SK-N-SH treated with all-trans-retinoic acid at 6 μM for 48 hours (cell line): ENCODE measurements around the gene GRIK4.

ENCODE experiments used
- ATAC-seq: fragments of 200-7000 bp; cut with Tn5 transposase; 3 replicates; pipeline ENCODE4 v1.9.1; 2020; ENCODE audit warnings: mild to moderate bottlenecking, moderate library complexity
- ARNTL ChIP-seq: fragments of 450-650 bp; formaldehyde crosslinking; IDR thresholded peaks from 2 replicates; pipeline ENCODE4 v1.5.0; 2020; ENCODE audit warnings: low read depth, mild to moderate bottlenecking, moderate library complexity, borderline replicate concordance
- BACH2 ChIP-seq: fragments of 250-450 bp; sonication (Bioruptor Pico); IDR thresholded peaks from 2 replicates; pipeline ENCODE4 v1.9.0; 2021; ENCODE audit warnings: mild to moderate bottlenecking, borderline replicate concordance
- CREB5 ChIP-seq: fragments of 250-450 bp; sonication (Bioruptor Pico); IDR thresholded peaks from 2 replicates; pipeline ENCODE4 v1.5.1; 2020; ENCODE audit warnings: low read depth, mild to moderate bottlenecking, moderate library complexity
- CSDC2 ChIP-seq: fragments of 250-450 bp; sonication (Bioruptor Pico); IDR thresholded peaks from 2 replicates; pipeline ENCODE4 v1.5.0; 2020; ENCODE audit warnings: mild to moderate bottlenecking, moderate library complexity
- CSRNP3 ChIP-seq: fragments of 250-450 bp; sonication (Bioruptor Pico); IDR thresholded peaks from 2 replicates; pipeline ENCODE4 v1.5.1; 2021; ENCODE audit warnings: mild to moderate bottlenecking, moderate library complexity
- ESRRG ChIP-seq: fragments of 250-450 bp; sonication (Bioruptor Pico); IDR thresholded peaks from 2 replicates; pipeline ENCODE4 v1.6.1; 2021; ENCODE audit warnings: mild to moderate bottlenecking
- GLIS3 ChIP-seq: fragments of 250-450 bp; sonication (Bioruptor Pico); IDR thresholded peaks from 2 replicates; pipeline ENCODE4 v1.5.0; 2020; ENCODE audit warnings: mild to moderate bottlenecking, moderate library complexity
- ISL1 ChIP-seq: fragments of 250-450 bp; sonication (Bioruptor Pico); IDR thresholded peaks from 2 replicates; pipeline ENCODE4 v2.1.2; 2022; ENCODE audit warnings: mild to moderate bottlenecking, moderate library complexity
- OSR1 ChIP-seq: fragments of 250-450 bp; sonication (Bioruptor Pico); IDR thresholded peaks from 2 replicates; pipeline ENCODE4 v1.8.0; 2022; ENCODE audit warnings: moderate library complexity, mild to moderate bottlenecking, inconsistent platforms
- POU6F1 ChIP-seq: fragments of 250-450 bp; sonication (Bioruptor Pico); IDR thresholded peaks from 2 replicates; pipeline ENCODE4 v1.8.0; 2021; ENCODE audit warnings: low read depth, mild to moderate bottlenecking, moderate library complexity, borderline replicate concordance
- PPARA ChIP-seq: fragments of 250-450 bp; sonication (Bioruptor Pico); IDR thresholded peaks from 2 replicates; pipeline ENCODE4 v1.5.0; 2020; ENCODE audit warnings: mild to moderate bottlenecking, borderline replicate concordance
- RARB ChIP-seq: fragments of 250-450 bp; sonication (Bioruptor Pico); IDR thresholded peaks from 2 replicates; pipeline ENCODE4 v1.8.0; 2021; ENCODE audit warnings: mild to moderate bottlenecking, moderate library complexity
- SNAI2 ChIP-seq: fragments of 250-450 bp; sonication (Bioruptor Pico); IDR thresholded peaks from 2 replicates; pipeline ENCODE4 v1.5.0; 2020; ENCODE audit warnings: mild to moderate bottlenecking, moderate library complexity
- TOX ChIP-seq: fragments of 250-450 bp; sonication (Bioruptor Pico); IDR thresholded peaks from 2 replicates; pipeline ENCODE4 v1.8.0; 2021; ENCODE audit warnings: mild to moderate bottlenecking, moderate library complexity, borderline replicate concordance
- TSHZ2 ChIP-seq: fragments of 250-450 bp; sonication (Bioruptor Pico); IDR thresholded peaks from 2 replicates; pipeline ENCODE4 v1.5.0; 2020; ENCODE audit warnings: mild to moderate bottlenecking, moderate library complexity
- ZC3H10 ChIP-seq: fragments of 250-450 bp; sonication (Bioruptor Pico); IDR thresholded peaks from 2 replicates; pipeline ENCODE4 v1.5.1; 2021; ENCODE audit warnings: mild to moderate bottlenecking, moderate library complexity
- ZFP3 ChIP-seq: fragments of 250-450 bp; sonication (Bioruptor Pico); IDR thresholded peaks from 2 replicates; pipeline ENCODE4 v1.5.0; 2020; ENCODE audit warnings: mild to moderate bottlenecking, moderate library complexity
- ZFP30 ChIP-seq: fragments of 450-650 bp; formaldehyde crosslinking; IDR thresholded peaks from 2 replicates; pipeline ENCODE4 v1.5.0; 2022; ENCODE audit warnings: mild to moderate bottlenecking, moderate library complexity
- ZNF565 ChIP-seq: fragments of 450-650 bp; formaldehyde crosslinking; conservative IDR thresholded peaks from 2 replicates; pipeline ENCODE4 v1.5.0; 2020; ENCODE audit warnings: low read depth, mild to moderate bottlenecking, moderate library complexity
- ZNF8 ChIP-seq: fragments of 450-650 bp; formaldehyde crosslinking; IDR thresholded peaks from 2 replicates; pipeline ENCODE4 v1.5.0; 2020; ENCODE audit warnings: mild to moderate bottlenecking, moderate library complexity

The GRIK4 gene

GRCh38 chr11:120942701-120943100, 431.2 kb downstream of the GRIK4 start:
- ATAC-seq, result no peak
- no peak for TF ChIP-seq RARB (CRISPR knock-in tag)
- no peak for TF ChIP-seq CSDC2 (CRISPR knock-in tag)

GRCh38 chr11:120945042-120945441, 433.5 kb downstream of the GRIK4 start:
- TF ChIP-seq ISL1 (CRISPR knock-in tag), result no peak
- TF ChIP-seq GLIS3 (CRISPR knock-in tag), result no peak
- no peak for TF ChIP-seq BACH2 (CRISPR knock-in tag)
- TF ChIP-seq CREB5 (CRISPR knock-in tag), result no peak
- TF ChIP-seq ZFP30 (CRISPR knock-in tag), result no peak
- TF ChIP-seq CSRNP3 (CRISPR knock-in tag), result no peak
- no peak for TF ChIP-seq ZC3H10 (CRISPR knock-in tag)
- ATAC-seq, result no peak

GRCh38 chr11:120950880-120951279, 439.3 kb downstream of the GRIK4 start:
- ATAC-seq, result no peak
- TF ChIP-seq SNAI2 (CRISPR knock-in tag), result no peak
- TF ChIP-seq PPARA, result no peak
- TF ChIP-seq TSHZ2 (CRISPR knock-in tag), result no peak
- TF ChIP-seq POU6F1 (CRISPR knock-in tag), result no peak
- no peak for TF ChIP-seq ESRRG (CRISPR knock-in tag)
- TF ChIP-seq ISL1 (CRISPR knock-in tag), result no peak
- TF ChIP-seq CSDC2 (CRISPR knock-in tag), result no peak
- no peak for TF ChIP-seq ZNF565 (CRISPR knock-in tag)
- no peak for TF ChIP-seq CSRNP3 (CRISPR knock-in tag)
- TF ChIP-seq ZC3H10 (CRISPR knock-in tag), result no peak
- TF ChIP-seq TOX (CRISPR knock-in tag), result no peak
- TF ChIP-seq ZFP3, result no peak
- no peak for TF ChIP-seq OSR1 (CRISPR knock-in tag)
- TF ChIP-seq, all 23 proteins: peak for 0

- peak; percentile 91 for ATAC-seq
- TF ChIP-seq ZFP30 (CRISPR knock-in tag), result no peak
- no peak for TF ChIP-seq RARB (CRISPR knock-in tag)
- TF ChIP-seq ZNF8 (CRISPR knock-in tag), result no peak
- no peak for TF ChIP-seq ARNTL (CRISPR knock-in tag)
- no peak for TF ChIP-seq GLIS3 (CRISPR knock-in tag)
- no peak for TF ChIP-seq CSRNP3 (CRISPR knock-in tag)
- no peak for TF ChIP-seq ZC3H10 (CRISPR knock-in tag)
- no peak for TF ChIP-seq POU6F1 (CRISPR knock-in tag)
- TF ChIP-seq ESRRG (CRISPR knock-in tag), result no peak
Observed at GRCh38 chr11:120952461-120953434, 441.2 kb downstream of the GRIK4 start.
